NCI-H524 treated with DMSO at 0.1 percent for 48 hours (cell line): Measurements from ENCODE around the gene COMMD3.
"Not testable (repeated sequence)": the region's sequence is repeated elsewhere in the genome, so short reads cannot be mapped to it uniquely, and the experiment has no call there.

Experiments
- DNase-seq: peaks from one replicate; lab custom pipeline; 2025; lab: John Stamatoyannopoulos, UW

Gene COMMD3

DNA sequence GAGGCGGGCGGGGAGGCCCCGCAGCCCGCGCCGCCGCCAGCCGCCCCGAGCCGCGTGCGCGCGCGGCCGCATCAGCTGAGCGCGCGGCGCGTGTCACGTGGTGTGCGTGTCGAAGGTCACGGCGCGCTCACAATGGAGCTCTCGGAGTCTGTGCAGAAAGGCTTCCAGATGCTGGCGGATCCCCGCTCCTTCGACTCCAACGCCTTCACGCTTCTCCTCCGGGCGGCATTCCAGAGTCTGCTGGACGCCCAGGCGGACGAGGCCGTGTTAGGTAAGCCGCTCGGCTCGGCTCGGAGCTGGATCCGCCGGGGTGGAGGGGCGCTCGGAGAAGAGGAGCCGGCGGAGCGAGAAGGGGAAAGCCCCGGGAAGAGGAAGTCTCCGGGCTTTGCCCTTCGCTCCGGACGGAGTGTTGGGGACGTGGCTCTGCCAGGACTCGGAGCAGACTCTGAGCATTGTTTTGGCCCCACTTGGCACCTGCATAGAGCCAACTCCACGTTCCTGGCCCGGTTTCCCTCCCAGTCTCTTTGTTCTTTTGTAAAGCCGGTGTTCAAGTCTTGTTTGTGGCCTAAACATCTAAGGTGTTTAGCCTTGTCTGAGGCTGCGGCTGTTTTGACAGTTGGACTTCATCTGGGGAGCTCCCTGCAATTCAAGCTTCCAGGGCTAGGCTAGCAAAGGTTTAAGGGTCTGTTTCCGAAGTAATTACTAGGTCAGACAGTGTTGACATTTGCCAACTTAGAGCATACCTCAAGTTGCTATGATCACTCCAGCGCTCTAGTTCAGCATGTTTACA, at the start of gene COMMD3:
Gene COMMD3, plus strand, starts transcription at position 103 of the 790 bp plus-strand sequence. Its CDS starts 30 bp downstream, at position 133.
- DNase-seq = no peak

DNA sequence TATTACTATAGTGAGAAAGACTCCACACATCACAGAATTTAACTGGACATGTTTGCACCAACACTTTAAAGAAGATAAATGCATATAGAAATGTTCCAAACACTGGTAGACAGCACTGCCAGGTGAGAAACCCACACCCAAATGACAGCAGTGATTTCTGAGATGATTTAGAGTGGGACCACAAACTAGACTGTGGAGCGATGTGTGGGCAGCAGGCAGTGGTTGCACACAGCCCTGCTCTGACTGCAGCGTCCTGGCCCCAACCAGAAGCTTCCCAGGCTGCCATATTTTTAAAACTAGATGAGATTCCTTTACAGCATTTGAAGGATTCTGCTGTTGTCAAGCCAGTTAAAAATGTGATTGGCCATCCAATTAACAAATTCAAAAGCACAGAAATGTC, 47.7 kb upstream of the COMMD3 start:
- no peak for DNase-seq

DNA sequence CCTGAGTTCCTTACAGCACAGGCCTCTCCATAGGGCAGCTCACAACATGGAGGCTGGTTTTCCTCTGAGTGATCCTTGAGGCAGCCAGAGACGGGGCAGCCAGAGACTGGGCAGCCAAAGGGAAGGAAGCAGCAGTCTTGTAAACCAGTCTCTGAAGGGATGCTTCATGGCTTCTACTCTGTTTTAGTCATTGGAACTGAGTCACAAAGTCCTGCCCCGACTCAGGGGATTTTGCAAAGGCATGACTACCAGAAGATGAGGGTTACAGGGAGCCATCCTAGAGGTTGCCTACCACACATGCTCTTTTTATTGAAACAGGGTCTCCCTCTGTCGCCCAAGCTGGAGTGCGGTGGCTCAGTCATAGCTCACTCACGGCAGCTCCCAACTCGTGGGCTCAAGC, 44.4 kb upstream of the COMMD3 start:
- DNase-seq = no peak

DNA sequence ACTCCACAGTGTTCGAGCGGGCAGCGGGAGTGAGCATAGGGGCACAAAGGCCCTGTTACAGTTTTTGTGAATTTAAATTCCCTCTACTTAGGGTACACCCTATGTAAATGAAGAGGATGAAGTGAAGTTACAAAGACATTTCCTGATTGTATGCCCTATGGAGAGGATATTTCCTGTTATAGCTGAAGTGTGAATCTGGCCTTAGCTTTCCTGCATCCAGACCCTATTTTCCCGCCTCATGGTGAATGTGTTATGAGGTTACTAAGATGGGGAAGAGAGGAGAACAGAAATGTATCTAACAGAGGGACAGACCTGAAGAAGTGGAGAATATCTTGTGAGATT, 37.8 kb upstream of the COMMD3 start:
- no peak for DNase-seq

DNA sequence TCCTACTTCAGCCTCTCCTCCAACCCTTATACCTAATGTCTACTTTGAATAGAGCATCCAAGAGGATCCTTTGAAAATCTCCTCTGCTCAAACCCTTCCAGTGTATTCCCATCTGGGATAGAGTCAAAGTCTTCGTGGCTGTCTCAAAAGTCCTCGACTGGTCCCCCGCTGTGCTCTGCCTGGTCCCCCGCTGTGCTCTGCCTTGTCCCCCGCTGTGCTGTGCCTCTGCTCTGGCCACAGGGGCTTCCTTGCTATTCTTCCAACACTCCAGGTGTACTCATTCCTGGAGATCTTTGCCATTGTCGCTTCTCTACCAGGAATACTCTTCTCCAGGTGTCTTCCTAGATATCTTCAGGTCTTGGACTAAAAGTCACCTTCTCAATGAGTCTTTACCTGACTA, 36.1 kb upstream of the COMMD3 start:
- no peak for DNase-seq

DNA sequence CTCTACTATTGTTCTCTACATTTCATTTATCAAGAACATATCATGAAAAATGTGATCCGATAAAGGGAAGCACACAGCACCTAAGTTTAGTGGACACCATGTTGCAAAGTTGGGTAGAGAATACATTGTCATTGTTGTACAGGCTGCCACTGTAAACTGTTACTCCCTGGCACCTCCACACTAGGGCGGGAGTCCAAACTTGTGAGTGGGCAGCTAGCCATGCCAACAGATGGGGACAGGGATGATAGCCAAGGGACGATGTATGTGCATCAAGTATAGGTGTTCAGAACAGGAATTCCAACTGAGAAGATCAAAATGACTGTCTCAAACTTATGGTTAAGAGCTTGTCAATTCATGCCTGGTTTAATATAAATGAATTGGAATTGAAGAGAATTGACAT, 31.1 kb upstream of the COMMD3 start:
- no peak for DNase-seq

DNA sequence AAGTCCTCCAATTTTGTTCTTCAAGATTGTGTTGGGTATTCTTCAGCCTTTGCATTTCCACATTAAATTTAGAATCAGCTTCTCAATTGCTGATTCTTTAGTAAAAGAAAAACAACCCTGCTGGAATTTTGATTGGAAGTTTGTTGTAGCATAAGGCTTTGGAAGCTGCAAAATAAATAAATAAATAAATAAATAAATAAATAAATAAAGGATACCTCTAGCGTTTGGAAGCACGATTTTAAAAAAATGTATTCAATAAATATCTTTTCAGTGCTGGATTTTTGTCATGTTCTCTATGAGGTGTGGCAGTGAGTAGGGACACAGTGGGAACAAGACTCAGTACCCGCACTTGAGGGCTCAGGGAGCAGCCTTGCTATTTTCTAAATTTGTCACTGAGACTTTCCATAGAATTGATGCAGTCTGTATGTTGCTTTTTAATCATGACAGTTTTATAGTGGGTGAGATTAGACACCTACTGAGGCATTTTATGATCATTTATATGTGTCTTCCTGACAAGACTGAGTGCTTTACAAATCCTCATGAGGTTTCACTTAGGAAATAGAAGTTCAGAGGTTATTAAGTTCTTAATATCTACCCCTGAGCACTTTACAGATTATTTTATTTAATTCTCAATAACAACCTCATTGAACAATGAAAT, 22.3 kb upstream of the COMMD3 start:
- no peak for DNase-seq

DNA sequence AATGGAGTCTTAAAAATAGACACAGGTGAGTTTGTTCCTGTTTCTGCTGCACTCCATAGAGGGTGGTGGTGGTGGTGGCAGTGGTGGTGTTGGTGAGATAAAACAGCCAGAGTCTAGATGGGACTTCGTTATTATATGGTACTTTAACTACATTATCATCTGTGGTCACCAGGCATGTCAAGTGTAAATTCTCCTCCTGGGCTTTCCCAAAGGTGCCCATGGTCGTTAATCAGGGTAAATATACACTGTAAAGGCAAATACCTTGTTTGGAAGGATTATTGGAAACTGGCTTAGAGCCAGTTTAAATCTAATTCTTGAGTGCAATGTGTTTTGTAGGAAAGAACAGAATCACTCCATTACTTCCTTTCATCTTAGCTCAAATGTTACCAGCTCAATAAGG, 21.5 kb upstream of the COMMD3 start:
- DNase-seq = no peak

DNA sequence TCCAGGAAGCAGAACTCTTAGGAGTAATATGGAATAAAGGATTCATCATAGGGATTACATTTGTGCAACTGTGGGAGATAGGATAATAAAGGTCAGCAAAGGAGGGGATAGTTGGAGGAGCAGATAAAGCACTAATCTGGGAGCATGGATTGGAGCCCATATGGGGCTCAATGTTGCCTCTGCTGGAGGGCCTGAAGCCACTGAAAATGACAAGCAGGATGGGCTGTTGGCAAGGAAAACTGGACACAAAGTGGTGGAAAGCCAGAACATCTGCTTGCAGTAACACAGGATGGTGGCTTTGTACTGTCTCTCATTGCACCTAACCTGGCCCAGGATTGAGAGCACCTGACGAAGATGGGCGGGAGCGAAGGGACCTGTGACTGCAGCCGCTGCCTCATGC, 15.0 kb upstream of the COMMD3 start:
- no peak for DNase-seq

DNA sequence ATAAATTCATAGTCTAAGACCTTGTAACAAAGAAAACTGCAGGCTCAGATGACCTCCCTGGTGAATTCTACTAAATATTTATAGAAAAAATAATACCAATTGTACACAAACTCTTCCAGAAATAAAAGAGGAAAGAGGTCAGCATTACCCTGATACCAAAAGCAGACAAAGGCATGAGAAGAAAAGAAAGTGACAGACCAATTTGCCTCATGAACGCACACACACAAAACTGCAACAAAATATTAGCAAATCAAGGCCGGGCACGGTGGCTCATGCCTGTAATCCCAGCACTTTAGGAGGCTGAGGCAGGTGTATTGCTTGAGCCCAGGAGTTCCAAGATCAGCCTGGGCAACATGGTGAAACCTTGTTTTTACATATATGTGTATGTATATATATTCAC, 12.7 kb upstream of the COMMD3 start:
- no peak for DNase-seq

DNA sequence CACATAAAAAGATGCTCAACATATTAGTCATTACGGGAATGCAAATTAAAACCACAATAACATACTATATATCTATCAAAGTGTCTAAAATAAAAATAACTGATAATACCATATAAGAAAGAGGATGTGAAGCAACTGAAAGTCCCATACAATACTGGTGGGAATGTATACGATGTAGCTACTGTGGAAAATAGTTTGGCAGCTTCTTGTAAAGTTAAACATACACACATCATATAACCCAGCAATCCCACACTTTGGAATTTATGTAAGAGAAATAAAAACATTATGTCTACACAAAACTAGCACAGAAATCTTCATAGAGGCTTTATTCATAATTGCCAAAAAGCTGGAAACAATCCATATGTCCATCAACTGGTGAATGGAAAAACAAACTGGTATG, 10.5 kb upstream of the COMMD3 start:
- DNase-seq = no peak

DNA sequence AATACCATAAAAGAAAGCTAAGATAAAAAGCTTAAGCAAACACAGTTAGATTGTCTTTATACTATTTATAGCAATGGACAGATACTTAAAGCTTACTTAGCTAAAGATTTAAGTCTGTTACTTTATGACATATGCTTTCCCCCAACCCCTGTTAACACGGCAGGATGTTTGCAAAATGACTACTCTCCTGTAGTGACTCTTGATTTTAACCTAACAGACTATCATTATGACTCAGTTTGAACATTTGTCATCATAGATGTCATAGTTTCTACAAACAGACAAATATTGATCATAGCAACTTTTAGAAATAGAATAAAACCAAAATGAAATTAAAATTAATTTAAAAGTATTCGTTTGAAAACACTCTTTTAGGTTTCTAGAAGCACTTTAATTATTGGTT, 7.8 kb upstream of the COMMD3 start:
- no peak for DNase-seq

DNA sequence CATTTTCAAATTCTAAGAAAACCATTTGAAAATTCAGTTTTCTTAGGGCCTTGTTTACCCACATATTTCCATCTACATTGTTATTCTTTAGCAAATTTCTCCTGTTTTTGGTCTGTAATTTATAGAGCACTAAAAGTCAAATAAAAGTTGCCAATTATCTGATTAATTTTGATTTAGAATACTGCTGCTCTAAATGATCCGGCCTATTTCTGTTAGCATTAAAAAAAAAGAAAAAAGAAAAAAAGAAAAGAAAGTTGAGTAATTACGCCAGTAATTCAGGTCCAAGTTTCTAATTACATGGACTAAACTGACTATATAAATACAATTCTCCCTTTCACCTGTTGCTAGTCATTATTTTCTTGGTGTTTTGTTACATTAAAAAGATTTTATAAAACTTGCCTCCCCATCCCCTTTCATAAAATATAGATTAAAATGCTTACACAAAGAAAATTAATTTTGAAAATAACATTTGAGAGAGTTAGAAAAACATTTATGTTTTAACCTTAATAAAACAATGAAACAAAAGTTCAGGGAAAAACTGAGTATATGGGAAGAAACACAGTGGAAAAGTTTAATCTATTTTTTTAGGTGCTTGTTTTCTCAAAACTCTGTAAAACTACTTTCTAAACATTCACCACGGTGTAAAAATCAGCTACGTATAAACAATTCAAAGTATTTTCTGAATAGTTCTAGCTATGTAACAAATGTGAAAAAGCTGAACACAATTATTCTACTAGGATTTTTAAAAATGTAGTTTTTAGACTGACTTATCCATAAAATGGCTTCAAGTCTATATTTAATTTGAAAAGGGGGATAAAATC, 6.8 kb upstream of the COMMD3 start:
- DNase-seq = no peak

DNA sequence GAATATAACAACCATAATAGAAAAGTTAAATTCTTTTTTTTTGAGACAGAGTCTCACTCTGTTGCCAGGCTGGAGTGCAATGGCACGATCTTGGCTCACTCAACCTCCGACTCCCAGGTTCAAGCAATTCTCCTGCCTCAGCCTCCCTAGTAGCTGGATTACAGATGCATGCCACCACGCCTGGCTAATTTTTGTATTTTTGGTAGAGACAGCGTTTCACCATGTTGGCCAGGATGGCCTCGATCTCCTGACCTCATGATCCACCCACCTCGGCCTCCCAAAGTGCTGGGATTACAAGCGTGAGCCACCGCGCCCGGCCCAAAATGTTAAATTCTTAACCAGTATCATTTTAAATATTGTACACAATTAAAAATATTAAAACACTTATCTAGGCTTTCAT, 6.2 kb upstream of the COMMD3 start:
- not testable (repeated sequence) for DNase-seq

DNA sequence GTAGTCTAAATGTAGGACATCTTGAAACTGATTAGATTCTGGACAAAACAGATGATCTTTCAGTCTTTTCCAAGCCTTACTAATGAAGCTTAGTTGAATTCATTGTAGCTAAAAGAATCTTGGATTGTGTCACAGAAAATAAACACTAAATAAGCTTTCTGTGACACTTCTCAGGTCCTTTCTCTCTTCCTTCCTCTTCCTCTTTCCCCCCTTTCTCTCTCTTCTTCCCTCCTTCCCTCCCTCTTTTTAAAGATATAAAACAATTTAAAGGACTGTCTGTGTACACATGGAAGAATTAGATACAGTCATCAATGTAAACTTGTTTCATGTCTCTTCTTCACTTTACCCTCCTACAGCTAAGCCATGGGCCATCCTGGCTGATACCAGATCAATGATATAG, 5.3 kb upstream of the COMMD3 start:
- DNase-seq = no peak

DNA sequence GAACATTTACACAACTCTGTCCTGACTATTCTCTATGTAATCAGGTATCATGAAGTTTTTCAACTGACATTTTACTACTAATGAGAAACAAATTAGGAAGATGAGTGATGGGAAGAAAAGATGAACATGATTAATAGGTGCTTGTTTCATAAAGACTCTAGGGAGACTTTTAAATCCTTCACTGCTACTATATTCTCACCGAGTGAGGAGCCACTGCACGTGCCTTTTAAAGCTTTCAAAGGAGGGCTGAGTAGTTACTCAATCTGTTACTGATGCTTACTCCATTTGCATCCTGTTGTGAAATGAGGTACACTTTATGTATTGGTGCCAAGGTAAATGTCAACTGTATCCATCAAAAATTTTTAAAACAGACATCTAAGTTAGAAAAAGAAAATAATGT, 1.3 kb upstream of the COMMD3 start:
- no peak for DNase-seq

DNA sequence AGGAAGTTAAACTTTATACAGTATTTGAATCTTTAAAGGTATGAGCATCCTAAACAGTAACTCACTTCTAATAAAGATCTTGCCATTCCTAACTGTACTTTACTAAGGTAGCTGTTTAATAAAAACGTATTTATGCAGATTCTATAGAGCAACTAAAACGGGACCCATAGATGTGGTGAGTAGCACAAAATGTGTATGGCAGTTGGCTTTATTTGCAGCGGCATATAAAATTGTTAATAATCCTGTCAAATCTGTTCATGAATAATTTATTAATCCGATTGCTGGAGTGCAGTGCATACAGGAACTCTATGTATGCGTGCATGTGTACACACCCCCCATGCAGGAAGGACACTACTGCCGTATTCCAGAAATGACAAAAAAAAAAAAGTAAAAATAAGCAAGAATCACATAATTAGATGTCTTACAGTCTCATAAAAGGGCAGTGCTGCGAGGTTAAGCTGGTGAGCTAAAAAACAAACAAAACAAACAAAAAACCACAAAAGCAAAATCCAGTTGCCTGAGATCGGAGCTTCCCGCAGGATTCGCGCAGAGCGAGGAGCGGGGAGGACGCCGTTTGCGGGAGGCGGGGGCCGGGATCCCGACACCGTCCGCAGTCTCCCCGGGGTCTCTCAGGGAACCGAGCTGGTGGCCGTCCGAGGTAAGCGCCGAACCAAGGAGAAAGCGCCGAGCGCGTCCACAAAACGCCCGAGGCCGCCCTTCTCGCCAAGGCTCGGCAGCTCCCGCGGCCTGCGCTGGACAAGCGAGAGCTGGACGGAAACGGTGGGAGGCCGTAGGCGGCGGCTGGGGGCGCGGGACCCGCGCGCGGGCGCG, 518 bp upstream of the COMMD3 start:
- DNase-seq = no peak

DNA sequence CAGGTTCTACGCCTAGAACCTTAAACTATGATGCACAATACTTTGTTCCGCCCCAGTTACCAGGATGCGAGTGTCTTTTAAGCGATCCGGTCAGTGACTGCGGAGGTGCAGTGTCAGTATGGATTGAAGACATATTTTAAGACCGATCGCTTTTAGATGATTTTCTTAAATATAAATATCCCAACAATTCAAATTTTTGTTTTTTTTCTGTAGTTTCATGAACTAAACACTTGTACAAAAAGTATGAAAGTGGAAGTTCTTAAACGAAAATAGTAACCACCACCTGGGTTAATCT, 835 bp downstream of the COMMD3 start:
- DNase-seq = no peak

DNA sequence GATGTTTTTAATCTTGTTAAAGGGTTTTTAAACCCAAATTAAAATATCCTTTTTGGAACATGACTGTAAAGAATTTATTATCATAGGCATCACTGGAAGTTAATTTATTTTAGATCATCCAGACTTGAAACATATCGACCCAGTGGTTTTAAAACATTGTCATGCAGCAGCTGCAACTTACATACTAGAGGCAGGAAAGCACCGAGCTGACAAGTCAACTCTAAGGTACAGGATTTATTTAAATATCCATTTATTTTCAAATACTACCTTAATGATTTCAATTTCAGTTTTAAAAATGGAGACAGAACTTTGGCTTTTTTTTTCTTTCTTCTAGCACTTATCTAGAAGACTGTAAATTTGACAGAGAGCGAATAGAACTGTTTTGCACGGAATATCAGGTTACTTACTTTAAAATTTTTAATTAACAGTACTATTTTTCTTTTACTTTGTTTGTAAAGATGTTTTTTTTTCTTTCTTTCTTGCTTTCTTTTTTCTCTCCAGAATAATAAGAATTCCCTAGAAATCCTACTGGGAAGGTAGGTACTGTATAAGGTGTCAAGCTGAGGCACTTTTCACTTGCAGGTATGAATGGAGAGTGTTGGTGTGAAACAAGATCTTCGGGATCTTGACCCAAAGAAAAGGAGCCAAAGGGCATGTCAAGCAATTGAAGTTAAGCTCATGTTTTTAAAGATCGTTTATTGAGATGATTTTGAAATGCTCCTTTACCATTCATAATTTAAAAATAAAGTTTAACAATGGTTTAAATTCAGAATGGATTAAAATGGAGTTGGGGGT, 1.8 kb downstream of the COMMD3 start:
- no peak for DNase-seq

DNA sequence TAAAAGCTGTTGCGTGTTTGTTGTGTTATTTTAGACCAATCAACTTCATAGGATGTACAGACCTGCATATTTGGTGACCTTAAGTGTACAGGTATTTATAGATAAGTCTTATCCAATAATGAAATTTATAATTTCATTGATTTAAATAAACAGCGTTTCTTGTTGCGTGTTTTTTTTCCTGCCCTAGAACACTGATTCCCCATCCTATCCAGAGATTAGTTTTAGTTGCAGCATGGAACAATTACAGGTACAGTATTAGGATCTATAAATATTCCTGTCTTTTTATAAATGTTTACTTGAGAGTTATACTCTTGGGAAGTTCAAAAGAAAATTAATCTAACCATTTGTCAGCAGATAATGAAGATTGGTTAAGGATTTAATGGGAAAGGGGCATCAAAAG, 2.6 kb downstream of the COMMD3 start:
- DNase-seq = no peak

DNA sequence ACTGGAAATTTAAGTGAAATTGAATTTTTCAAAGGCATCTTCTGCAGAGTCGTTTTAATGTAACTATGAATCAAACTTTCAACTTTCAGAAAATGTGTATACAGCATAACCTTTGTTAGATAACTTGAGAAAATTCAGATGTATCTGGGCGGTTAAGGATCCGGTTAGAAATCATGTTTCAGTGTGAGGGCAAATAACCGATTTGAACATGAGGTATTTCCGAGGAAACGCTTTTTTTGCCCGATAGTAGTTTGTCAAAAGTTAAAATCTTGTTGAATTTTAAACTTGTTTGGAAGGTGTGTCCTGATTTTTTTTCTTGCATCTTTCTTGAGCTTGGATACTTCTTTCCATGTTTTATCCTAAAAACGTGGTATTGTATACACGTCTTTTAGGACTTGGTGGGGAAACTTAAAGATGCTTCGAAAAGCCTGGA, 3.4 kb downstream of the COMMD3 start:
- no peak for DNase-seq
